GM23338 (cell line): Measurements from ENCODE around the gene ZNF276. TPM values are rescaled to one million over a fixed set of nuclear protein-coding genes. Genes with fewer than 3 reads are reported as not detected.

Experiments used
- ATAC-seq: fragments of 200-7000 bp; cut with Tn5 transposase; 3 replicates; pipeline ENCODE4 v1.9.1; 2020
- DNase-seq: peaks from one replicate; pipeline ENCODE4 v3.0.0-alpha.2; 2015; ENCODE audit warnings: low spot score
- H2AFZ ChIP-seq: fragments of 200-600 bp; sonication (generic); 2 replicates; pipeline ENCODE4 v1.8.0; 2016; ENCODE audit warnings: antibody characterized with exemption, mild to moderate bottlenecking, moderate library complexity
- H3F3A ChIP-seq: fragments of 200-600 bp; sonication (generic); replicated peaks from 2 replicates; pipeline ENCODE4 v1.8.0; 2017; ENCODE audit warnings: antibody characterized with exemption, mixed run types, low read depth
- H3K27ac ChIP-seq: fragments of 200-600 bp; sonication (generic); 2 replicates; pipeline ENCODE4 v1.6.1; 2016; ENCODE audit warnings: low read depth
- H3K27me3 ChIP-seq: fragments of 200-600 bp; sonication (generic); 2 replicates; pipeline ENCODE4 v1.8.0; 2016; ENCODE audit warnings: mild to moderate bottlenecking, mixed run types, moderate library complexity; ENCODE audit not compliant: insufficient read depth
- H3K36me3 ChIP-seq: fragments of 200-600 bp; sonication (generic); 2 replicates; pipeline ENCODE4 v1.8.0; 2016; ENCODE audit warnings: mild to moderate bottlenecking; ENCODE audit not compliant: insufficient read depth
- H3K4me1 ChIP-seq: fragments of 200-600 bp; sonication (generic); 2 replicates; pipeline ENCODE4 v1.8.0; 2016; ENCODE audit warnings: mild to moderate bottlenecking, moderate library complexity; ENCODE audit not compliant: insufficient read depth
- H3K4me2 ChIP-seq: fragments of 200-600 bp; sonication (generic); 2 replicates; pipeline ENCODE4 v1.7.1; 2017; ENCODE audit warnings: mixed run types
- H3K4me3 ChIP-seq: fragments of 200-600 bp; sonication (generic); 2 replicates; pipeline ENCODE4 v1.6.1; 2016; ENCODE audit warnings: mixed run types
- H3K79me2 ChIP-seq: fragments of 200-600 bp; sonication (generic); replicated peaks from 2 replicates; pipeline ENCODE4 v1.8.0; 2017; ENCODE audit warnings: mild to moderate bottlenecking; ENCODE audit not compliant: insufficient read depth
- H3K9me2 ChIP-seq: fragments of 200-600 bp; sonication (generic); 2 replicates; pipeline ENCODE4 v1.8.0; 2017; ENCODE audit not compliant: insufficient read depth
- H4K20me1 ChIP-seq: fragments of 200-600 bp; sonication (generic); replicated peaks from 2 replicates; pipeline ENCODE4 v1.8.0; 2017; ENCODE audit warnings: mild to moderate bottlenecking; ENCODE audit not compliant: insufficient read depth
- H3K27ac Mint-ChIP-seq: 2 replicates; pipeline ENCODE4 v1.8.0; 2020; ENCODE audit warnings: inconsistent platforms, mild to moderate bottlenecking, moderate library complexity, mixed read lengths
- H3K27me3 Mint-ChIP-seq: 3 replicates; pipeline ENCODE4 v1.8.0; 2022; ENCODE audit warnings: low read depth, mild to moderate bottlenecking, moderate library complexity, mixed read lengths, inconsistent platforms; ENCODE audit not compliant: insufficient read depth, poor library complexity
- H3K36me3 Mint-ChIP-seq: 3 replicates; pipeline ENCODE4 v1.8.0; 2021; ENCODE audit warnings: low read depth, mild to moderate bottlenecking, inconsistent platforms, moderate library complexity, mixed read lengths
- H3K4me1 Mint-ChIP-seq: 3 replicates; pipeline ENCODE4 v1.8.0; 2020; ENCODE audit warnings: mild to moderate bottlenecking, inconsistent platforms, mixed read lengths
- H3K4me3 Mint-ChIP-seq: 3 replicates; pipeline ENCODE4 v1.8.0; 2021; ENCODE audit warnings: moderate library complexity, mild to moderate bottlenecking, inconsistent platforms, mixed read lengths
- H3K9me3 Mint-ChIP-seq: 3 replicates; pipeline ENCODE4 v1.8.0; 2020; ENCODE audit warnings: moderate library complexity, mild to moderate bottlenecking, inconsistent platforms, mixed read lengths
- EZH2 ChIP-seq: fragments of 200-600 bp; sonication (generic); IDR thresholded peaks from one replicate; pipeline ENCODE4 v1.8.0; 2017; ENCODE audit warnings: antibody characterized with exemption, mild to moderate bottlenecking, low read depth; ENCODE audit not compliant: unreplicated experiment
- EZH2phosphoT487 ChIP-seq: fragments of 200-600 bp; sonication (generic); IDR thresholded peaks from one replicate; pipeline ENCODE4 v1.8.1; 2018; ENCODE audit warnings: antibody characterized with exemption; ENCODE audit not compliant: unreplicated experiment
- NANOG ChIP-seq: IDR thresholded peaks from 2 replicates; pipeline ENCODE4 v1.6.1; 2016; ENCODE audit warnings: antibody characterized with exemption, borderline replicate concordance
- POLR2AphosphoS5 ChIP-seq: IDR thresholded peaks from 2 replicates; pipeline ENCODE4 v1.6.1; 2016; ENCODE audit warnings: antibody characterized with exemption, low read depth
- STAT1 ChIP-seq: IDR thresholded peaks from one replicate; pipeline ENCODE4 v1.6.1; 2016; ENCODE audit warnings: antibody characterized with exemption; ENCODE audit not compliant: unreplicated experiment
- ZNF331 ChIP-seq: fragments of 250-450 bp; sonication (Bioruptor Pico); IDR thresholded peaks from 2 replicates; pipeline ENCODE4 v1.5.0; 2020; ENCODE audit warnings: low read depth, mild to moderate bottlenecking, moderate library complexity
- polyA plus RNA-seq: library from polyadenylated mRNA; unstranded; fragments of >200 nt; fragmentation: Nextera tagmentation; extraction: Ambion mirVana; gene quantifications from 2 replicates; pipeline ENCODE4 v1.2.1, GENCODE V29; 2016
- total RNA-seq: library from RNA; depleted of rRNA; stranded (reverse); fragments of >200 nt; shearing (Covaris generic); gene quantifications from 2 replicates; pipeline ENCODE4 v1.2.3, GENCODE V29; 2014
- TF ChIP-seq, protein P1 (sequence below): IDR thresholded peaks from one replicate; pipeline ENCODE4 v1.6.1; 2018; ENCODE audit warnings: antibody characterized with exemption; ENCODE audit not compliant: unreplicated experiment
- TF ChIP-seq, protein P2 (sequence below), 2 experiments: fragments of 200-600 bp in 1 of 2; sonication (generic) in 1 of 2; conservative IDR thresholded peaks; 2 replicates each; pipeline versions ENCODE4 v1.5.1 to v1.6.1; 2016 to 2017; ENCODE audit warnings: antibody characterized with exemption in 2 of 2, low read depth in 2 of 2, mild to moderate bottlenecking in 2 of 2, moderate library complexity in 1 of 2
- TF ChIP-seq, protein P3 (sequence below): IDR thresholded peaks from 2 replicates; pipeline ENCODE4 v1.6.1; 2016; ENCODE audit warnings: antibody characterized with exemption

The ZNF276 gene
- total and polyA plus RNA-seq, 2 experiments from 2014 or later = 3.4 to 15.6 TPM

DNA sequence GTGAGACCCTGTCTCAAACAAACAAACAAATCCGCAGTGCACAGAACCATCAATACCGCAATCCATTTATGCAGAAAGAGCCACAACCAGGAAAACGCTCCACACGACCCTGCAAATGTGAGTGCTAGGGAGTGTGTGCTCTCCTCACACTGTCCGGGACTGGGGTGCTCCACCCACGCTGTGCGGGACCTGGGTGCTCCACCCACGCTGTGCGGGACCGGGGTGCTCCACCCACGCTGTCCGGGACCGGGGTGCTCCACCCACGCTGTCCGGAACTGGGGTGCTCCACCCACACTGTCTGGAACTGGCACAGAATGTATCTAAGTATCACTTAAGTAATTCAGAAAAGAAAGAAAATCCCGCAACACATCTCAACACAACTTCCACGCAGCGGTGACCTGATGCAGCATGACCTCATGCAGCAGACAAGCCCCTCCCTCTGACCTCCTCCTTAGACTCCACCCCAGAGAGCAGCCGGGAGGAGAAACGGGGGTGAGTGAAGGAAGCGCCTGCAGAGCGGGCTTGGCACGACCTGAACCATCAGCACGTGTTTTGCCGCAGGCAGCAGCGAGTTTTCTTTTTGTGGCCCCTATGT lies 38.5 kb downstream of the ZNF276 start:
- Mint-ChIP-seq H3K4me3 (no peak overlapping the region), H3K27ac (no peak overlapping the region), H3K27me3 (peaks cover 11% of the 10 kb centered on the region), H3K36me3 (peaks cover 83% of the 10 kb centered on the region), H3K4me1 (no peaks in the 10 kb centered on the region), H3K9me3 (no peaks in the 10 kb centered on the region)
- Histone ChIP-seq H3K4me1 (no peaks in the 10 kb centered on the region), H3K4me3 (no peak overlapping the region), H3K27me3 (no peaks in the 10 kb centered on the region), H3K27ac (no peak overlapping the region), H3K79me2 (0 out of 2 replicates have a peak, but pooled peaks cover 1% of the 10 kb centered on the region), H3K9me2 (no peaks in the 10 kb centered on the region), H2AFZ (no peak overlapping the region), H3K36me3 (peaks cover 51% of the 10 kb centered on the region), H3K4me2 (no peak overlapping the region), H3F3A (0 out of 2 replicates have a peak, but pooled peaks cover 4% of the 10 kb centered on the region), H4K20me1 (peaks cover 10% of the 10 kb centered on the region; the same call in 1 of the 2 replicates)
- DNase-seq = peak; percentile 22
- peak; percentile 70 for ATAC-seq
- TF ChIP-seq, protein P1, sequence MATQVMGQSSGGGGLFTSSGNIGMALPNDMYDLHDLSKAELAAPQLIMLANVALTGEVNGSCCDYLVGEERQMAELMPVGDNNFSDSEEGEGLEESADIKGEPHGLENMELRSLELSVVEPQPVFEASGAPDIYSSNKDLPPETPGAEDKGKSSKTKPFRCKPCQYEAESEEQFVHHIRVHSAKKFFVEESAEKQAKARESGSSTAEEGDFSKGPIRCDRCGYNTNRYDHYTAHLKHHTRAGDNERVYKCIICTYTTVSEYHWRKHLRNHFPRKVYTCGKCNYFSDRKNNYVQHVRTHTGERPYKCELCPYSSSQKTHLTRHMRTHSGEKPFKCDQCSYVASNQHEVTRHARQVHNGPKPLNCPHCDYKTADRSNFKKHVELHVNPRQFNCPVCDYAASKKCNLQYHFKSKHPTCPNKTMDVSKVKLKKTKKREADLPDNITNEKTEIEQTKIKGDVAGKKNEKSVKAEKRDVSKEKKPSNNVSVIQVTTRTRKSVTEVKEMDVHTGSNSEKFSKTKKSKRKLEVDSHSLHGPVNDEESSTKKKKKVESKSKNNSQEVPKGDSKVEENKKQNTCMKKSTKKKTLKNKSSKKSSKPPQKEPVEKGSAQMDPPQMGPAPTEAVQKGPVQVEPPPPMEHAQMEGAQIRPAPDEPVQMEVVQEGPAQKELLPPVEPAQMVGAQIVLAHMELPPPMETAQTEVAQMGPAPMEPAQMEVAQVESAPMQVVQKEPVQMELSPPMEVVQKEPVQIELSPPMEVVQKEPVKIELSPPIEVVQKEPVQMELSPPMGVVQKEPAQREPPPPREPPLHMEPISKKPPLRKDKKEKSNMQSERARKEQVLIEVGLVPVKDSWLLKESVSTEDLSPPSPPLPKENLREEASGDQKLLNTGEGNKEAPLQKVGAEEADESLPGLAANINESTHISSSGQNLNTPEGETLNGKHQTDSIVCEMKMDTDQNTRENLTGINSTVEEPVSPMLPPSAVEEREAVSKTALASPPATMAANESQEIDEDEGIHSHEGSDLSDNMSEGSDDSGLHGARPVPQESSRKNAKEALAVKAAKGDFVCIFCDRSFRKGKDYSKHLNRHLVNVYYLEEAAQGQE = no peak
- TF ChIP-seq POLR2AphosphoS5 (no peak), STAT1 (no peak), EZH2phosphoT487 (no peak)
- TF ChIP-seq, protein P2, sequence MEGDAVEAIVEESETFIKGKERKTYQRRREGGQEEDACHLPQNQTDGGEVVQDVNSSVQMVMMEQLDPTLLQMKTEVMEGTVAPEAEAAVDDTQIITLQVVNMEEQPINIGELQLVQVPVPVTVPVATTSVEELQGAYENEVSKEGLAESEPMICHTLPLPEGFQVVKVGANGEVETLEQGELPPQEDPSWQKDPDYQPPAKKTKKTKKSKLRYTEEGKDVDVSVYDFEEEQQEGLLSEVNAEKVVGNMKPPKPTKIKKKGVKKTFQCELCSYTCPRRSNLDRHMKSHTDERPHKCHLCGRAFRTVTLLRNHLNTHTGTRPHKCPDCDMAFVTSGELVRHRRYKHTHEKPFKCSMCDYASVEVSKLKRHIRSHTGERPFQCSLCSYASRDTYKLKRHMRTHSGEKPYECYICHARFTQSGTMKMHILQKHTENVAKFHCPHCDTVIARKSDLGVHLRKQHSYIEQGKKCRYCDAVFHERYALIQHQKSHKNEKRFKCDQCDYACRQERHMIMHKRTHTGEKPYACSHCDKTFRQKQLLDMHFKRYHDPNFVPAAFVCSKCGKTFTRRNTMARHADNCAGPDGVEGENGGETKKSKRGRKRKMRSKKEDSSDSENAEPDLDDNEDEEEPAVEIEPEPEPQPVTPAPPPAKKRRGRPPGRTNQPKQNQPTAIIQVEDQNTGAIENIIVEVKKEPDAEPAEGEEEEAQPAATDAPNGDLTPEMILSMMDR (conservative IDR thresholded peaks at IDR 0.05; ENCODE audit: low read depth in 2 of 2) = no peak
- TF ChIP-seq, protein P3, sequence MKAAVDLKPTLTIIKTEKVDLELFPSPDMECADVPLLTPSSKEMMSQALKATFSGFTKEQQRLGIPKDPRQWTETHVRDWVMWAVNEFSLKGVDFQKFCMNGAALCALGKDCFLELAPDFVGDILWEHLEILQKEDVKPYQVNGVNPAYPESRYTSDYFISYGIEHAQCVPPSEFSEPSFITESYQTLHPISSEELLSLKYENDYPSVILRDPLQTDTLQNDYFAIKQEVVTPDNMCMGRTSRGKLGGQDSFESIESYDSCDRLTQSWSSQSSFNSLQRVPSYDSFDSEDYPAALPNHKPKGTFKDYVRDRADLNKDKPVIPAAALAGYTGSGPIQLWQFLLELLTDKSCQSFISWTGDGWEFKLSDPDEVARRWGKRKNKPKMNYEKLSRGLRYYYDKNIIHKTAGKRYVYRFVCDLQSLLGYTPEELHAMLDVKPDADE = no peak

DNA sequence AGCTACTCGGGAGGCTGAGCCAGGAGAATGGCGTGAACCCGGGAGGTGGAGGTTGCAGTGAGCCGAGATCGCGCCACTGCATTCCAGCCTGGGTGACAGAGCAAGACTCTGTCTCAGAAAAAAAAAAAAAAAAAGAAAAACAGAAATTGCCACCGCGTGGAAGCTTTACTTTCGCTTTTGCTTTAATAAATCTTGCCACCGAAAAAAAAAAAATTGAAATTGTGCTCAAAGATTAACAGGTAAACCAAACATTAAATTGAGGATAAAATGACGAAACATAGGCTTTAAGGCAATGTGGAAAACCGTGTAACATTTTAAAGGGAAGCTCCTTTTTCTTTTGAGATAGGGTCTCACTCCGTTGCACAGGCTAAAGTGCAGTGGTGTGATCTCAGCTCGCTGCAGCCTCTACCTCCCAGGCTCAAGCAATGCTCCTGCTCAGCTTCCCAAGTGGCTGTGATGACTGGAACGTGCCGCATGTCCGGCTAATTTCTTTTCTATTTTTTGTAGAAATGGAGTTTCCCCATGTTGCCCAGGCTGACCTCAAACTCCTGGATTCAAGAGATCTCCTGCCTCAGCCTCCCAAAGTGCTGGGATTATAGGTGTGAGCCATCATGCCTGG lies 40.1 kb downstream of the ZNF276 start:
- Histone ChIP-seq H3K36me3 (peaks cover 46% of the 10 kb centered on the region), H3K9me2 (no peaks in the 10 kb centered on the region), H3K79me2 (no peaks in the 10 kb centered on the region), H3K4me1 (no peaks in the 10 kb centered on the region), H3K27me3 (no peaks in the 10 kb centered on the region), H3K27ac (0 out of 2 replicates have a peak overlapping the region, but pooled peaks have one; percentile 14), H2AFZ (no peak overlapping the region), H4K20me1 (peaks cover 7% of the 10 kb centered on the region; the same call in 1 of the 2 replicates), H3K4me3 (no peak overlapping the region), H3F3A (0 out of 2 replicates have a peak, but pooled peaks cover 3% of the 10 kb centered on the region), H3K4me2 (no peak overlapping the region)
- Mint-ChIP-seq H3K4me3 (no peak overlapping the region), H3K9me3 (no peaks in the 10 kb centered on the region), H3K27me3 (peaks cover 11% of the 10 kb centered on the region), H3K4me1 (no peaks in the 10 kb centered on the region), H3K27ac (no peak overlapping the region), H3K36me3 (peaks cover 82% of the 10 kb centered on the region)
- ATAC-seq = no peak
- DNase-seq = no peak
- no peak for TF ChIP-seq STAT1
- no peak for TF ChIP-seq EZH2
- TF ChIP-seq ZNF331 (CRISPR knock-in tag) = no peak
- no peak for TF ChIP-seq NANOG
